Measurements from ENCODE around the gene VIT.
"Not testable (repeated sequence)": the region's sequence is repeated elsewhere in the genome, so short reads cannot be mapped to it uniquely, and the experiment has no call there.

Gene VIT

GRCh38 chr2:36802952-36803351 lies 106.4 kb downstream of the VIT start:
- DNase-seq (ENCODE audit: low spot score) = no peak
- FAIRE-seq = no peak

GRCh38 chr2:36805635-36806224 lies 109.2 kb downstream of the VIT start:
- FAIRE-seq = no peak
- no peak for DNase-seq (ENCODE audit: low spot score)

- no peak for FAIRE-seq
- DNase-seq (ENCODE audit: low spot score) = no peak
Observed at GRCh38 chr2:36807223-36807886, 110.8 kb downstream of the VIT start.

- DNase-seq (ENCODE audit: low spot score) (no peak), FAIRE-seq (no peak)
Observed at GRCh38 chr2:36808386-36809068, 112.0 kb downstream of the VIT start.

- DNase-seq (ENCODE audit: low spot score) (no peak), FAIRE-seq (no peak)
Observed at GRCh38 chr2:36809069-36809445, 112.5 kb downstream of the VIT start.

GRCh38 chr2:36811071-36811470 lies 114.6 kb downstream of the VIT start:
- FAIRE-seq (no peak), DNase-seq (ENCODE audit: low spot score) (no peak)

GRCh38 chr2:36812196-36812595 lies 115.7 kb downstream of the VIT start:
- DNase-seq (ENCODE audit: low spot score) = no peak
- no peak for FAIRE-seq

GRCh38 chr2:36818542-36818941 lies 122.0 kb downstream of the VIT start:
- DNase-seq (ENCODE audit: low spot score) (no peak), FAIRE-seq (no peak)

- no peak for DNase-seq (ENCODE audit: low spot score)
- FAIRE-seq = no peak
Observed at GRCh38 chr2:36819095-36819711, 122.7 kb downstream of the VIT start.

- no peak for FAIRE-seq
- no peak for DNase-seq (ENCODE audit: low spot score)
Observed at GRCh38 chr2:36820942-36821605, 124.6 kb downstream of the VIT start.

- DNase-seq (ENCODE audit: low spot score) (no peak), FAIRE-seq (no peak)
Observed at GRCh38 chr2:36823862-36824261, 127.4 kb downstream of the VIT start.

- no peak for FAIRE-seq
- no peak for DNase-seq (ENCODE audit: low spot score)
Observed at GRCh38 chr2:36824273-36824672, 127.8 kb downstream of the VIT start.

- not testable (repeated sequence) for DNase-seq (ENCODE audit: low spot score); FAIRE-seq
Observed at GRCh38 chr2:36824683-36825082, 128.2 kb downstream of the VIT start.

- FAIRE-seq (no peak), DNase-seq (ENCODE audit: low spot score) (no peak)
Observed at GRCh38 chr2:36831185-36831584, 134.7 kb downstream of the VIT start.

GRCh38 chr2:36834203-36834602 lies 137.7 kb downstream of the VIT start:
- no peak for DNase-seq (ENCODE audit: low spot score)
- no peak for FAIRE-seq

- FAIRE-seq = no peak
- no peak for DNase-seq (ENCODE audit: low spot score)
Observed at GRCh38 chr2:36834731-36835524, 138.4 kb downstream of the VIT start.

GRCh38 chr2:36839976-36840617 lies 143.6 kb downstream of the VIT start:
- FAIRE-seq (peak; percentile 67), DNase-seq (ENCODE audit: low spot score) (no peak)

GRCh38 chr2:36843838-36844237 lies 147.3 kb downstream of the VIT start:
- DNase-seq (ENCODE audit: low spot score) = no peak
- FAIRE-seq = no peak

- FAIRE-seq (no peak), DNase-seq (ENCODE audit: low spot score) (no peak)
Observed at GRCh38 chr2:36849265-36849664, 152.8 kb downstream of the VIT start.

- FAIRE-seq = no peak
- no peak for DNase-seq (ENCODE audit: low spot score)
Observed at GRCh38 chr2:36854241-36854640, 157.7 kb downstream of the VIT start.

- DNase-seq (ENCODE audit: low spot score) (no peak), FAIRE-seq (no peak)
Observed at GRCh38 chr2:36855429-36855828, 158.9 kb downstream of the VIT start.
